ENCODE measurements around the gene CACNA2D1. TPM values are rescaled to one million over a fixed set of nuclear protein-coding genes. Genes with fewer than 3 reads are reported as not detected.
"Not testable (repeated sequence)": the region's sequence is repeated elsewhere in the genome, so short reads cannot be mapped to it uniquely, and the experiment has no call there.

Gene CACNA2D1
- total and polyA plus RNA-seq, 2 donors (not counting 1 experiment from before 2014, with no cell fraction given), result 31.7 to 64.4 TPM

DNA sequence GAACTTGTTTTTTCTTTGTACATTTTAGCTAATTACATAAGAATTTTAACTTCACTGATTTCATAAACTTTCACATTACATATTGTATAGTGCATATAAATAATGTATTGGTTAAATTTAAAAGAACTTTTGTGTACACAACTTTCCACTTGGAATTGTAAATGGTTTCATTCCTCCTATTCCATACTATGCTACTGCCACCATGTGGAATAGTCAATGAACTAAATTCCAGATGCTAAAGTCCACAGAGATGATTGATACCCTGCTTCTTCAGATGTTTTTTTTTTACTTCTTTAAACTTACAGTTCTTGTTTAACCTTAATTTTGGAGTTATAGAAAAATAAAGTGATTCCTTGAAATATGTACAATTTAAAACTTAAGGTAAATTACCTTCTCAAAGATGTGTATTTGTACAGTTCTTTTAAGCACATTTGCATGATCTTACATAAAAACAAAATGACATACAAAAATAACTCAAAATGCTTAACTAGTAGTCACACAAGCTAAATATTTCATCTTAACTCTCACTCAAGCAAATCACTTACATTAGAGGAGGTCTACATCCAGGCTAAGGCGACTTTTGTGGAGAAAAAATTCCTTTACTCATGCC, 426.1 kb downstream of the CACNA2D1 start:
- Histone ChIP-seq H3K9me3 (ENCODE audit: control insufficient read depth, insufficient read depth, low read depth, low read length) (no peaks in the 10 kb centered on the region), H3K27ac (ENCODE audit: insufficient read depth, low read length) (no peak overlapping the region), H3K36me3 (ENCODE audit: control insufficient read depth, insufficient read depth, low read length) (no peaks in the 10 kb centered on the region), H3K4me2 (ENCODE audit: extremely low read depth, insufficient read depth, low read length) (no peak overlapping the region), H3K4me1 (ENCODE audit: control insufficient read depth, extremely low read depth, insufficient read depth, low read length) (peaks cover 5% of the 10 kb centered on the region), H4K20me1 (ENCODE audit: control insufficient read depth, extremely low read depth, insufficient read depth, low read length) (no peaks in the 10 kb centered on the region), H3K9ac (ENCODE audit: insufficient read depth, low read length) (no peak overlapping the region), H2AFZ (ENCODE audit: low read length) (no peak overlapping the region), H3K79me2 (ENCODE audit: control insufficient read depth, insufficient read depth, low read length) (no peaks in the 10 kb centered on the region), H3K27me3 (ENCODE audit: control insufficient read depth, insufficient read depth, low read length) (no peaks in the 10 kb centered on the region), H3K4me3 (replicated peaks in 1 of 4; ENCODE audit: control extremely low read depth in 1 of 4, insufficient read depth in 1 of 4, low read depth in 3 of 4, low read length in 4 of 4) (no peak overlapping the region)
- TF ChIP-seq, protein P1, sequence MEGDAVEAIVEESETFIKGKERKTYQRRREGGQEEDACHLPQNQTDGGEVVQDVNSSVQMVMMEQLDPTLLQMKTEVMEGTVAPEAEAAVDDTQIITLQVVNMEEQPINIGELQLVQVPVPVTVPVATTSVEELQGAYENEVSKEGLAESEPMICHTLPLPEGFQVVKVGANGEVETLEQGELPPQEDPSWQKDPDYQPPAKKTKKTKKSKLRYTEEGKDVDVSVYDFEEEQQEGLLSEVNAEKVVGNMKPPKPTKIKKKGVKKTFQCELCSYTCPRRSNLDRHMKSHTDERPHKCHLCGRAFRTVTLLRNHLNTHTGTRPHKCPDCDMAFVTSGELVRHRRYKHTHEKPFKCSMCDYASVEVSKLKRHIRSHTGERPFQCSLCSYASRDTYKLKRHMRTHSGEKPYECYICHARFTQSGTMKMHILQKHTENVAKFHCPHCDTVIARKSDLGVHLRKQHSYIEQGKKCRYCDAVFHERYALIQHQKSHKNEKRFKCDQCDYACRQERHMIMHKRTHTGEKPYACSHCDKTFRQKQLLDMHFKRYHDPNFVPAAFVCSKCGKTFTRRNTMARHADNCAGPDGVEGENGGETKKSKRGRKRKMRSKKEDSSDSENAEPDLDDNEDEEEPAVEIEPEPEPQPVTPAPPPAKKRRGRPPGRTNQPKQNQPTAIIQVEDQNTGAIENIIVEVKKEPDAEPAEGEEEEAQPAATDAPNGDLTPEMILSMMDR (conservative IDR thresholded peaks at IDR 0.05 in 1 of 2, IDR thresholded peaks at IDR 0.05 in 1 of 2; ENCODE audit: low read depth in 1 of 2, low read length in 2 of 2), result peak; percentile 35 to 55
- TF ChIP-seq EZH2 (IDR thresholded peaks at IDR 0.05; ENCODE audit: low read length, missing control alignments), result no peak
- DNase-seq (ENCODE audit: low read depth in 2 of 2), result peak; percentile 29 to 74

- Histone ChIP-seq H2AFZ (ENCODE audit: low read length) (no peak overlapping the region), H3K4me2 (ENCODE audit: extremely low read depth, insufficient read depth, low read length) (no peak overlapping the region), H3K9me3 (ENCODE audit: control insufficient read depth, insufficient read depth, low read depth, low read length) (no peaks in the 10 kb centered on the region), H3K27me3 (ENCODE audit: control insufficient read depth, insufficient read depth, low read length) (no peaks in the 10 kb centered on the region), H3K4me3 (replicated peaks in 1 of 4; ENCODE audit: control extremely low read depth in 1 of 4, insufficient read depth in 1 of 4, low read depth in 3 of 4, low read length in 4 of 4) (no peak overlapping the region), H3K4me1 (ENCODE audit: control insufficient read depth, extremely low read depth, insufficient read depth, low read length) (peaks cover 5% of the 10 kb centered on the region), H3K36me3 (ENCODE audit: control insufficient read depth, insufficient read depth, low read length) (no peaks in the 10 kb centered on the region), H4K20me1 (ENCODE audit: control insufficient read depth, extremely low read depth, insufficient read depth, low read length) (no peaks in the 10 kb centered on the region), H3K79me2 (ENCODE audit: control insufficient read depth, insufficient read depth, low read length) (no peaks in the 10 kb centered on the region), H3K27ac (ENCODE audit: insufficient read depth, low read length) (no peak overlapping the region), H3K9ac (ENCODE audit: insufficient read depth, low read length) (no peak overlapping the region)
- TF ChIP-seq, protein P1 (conservative IDR thresholded peaks at IDR 0.05 in 1 of 2, IDR thresholded peaks at IDR 0.05 in 1 of 2; ENCODE audit: low read depth in 1 of 2, low read length in 2 of 2), result no peak
- no peak for TF ChIP-seq EZH2 (IDR thresholded peaks at IDR 0.05; ENCODE audit: low read length, missing control alignments)
- peak; percentile 6 to 29 for DNase-seq (ENCODE audit: low read depth in 2 of 2)
These were observed 427.8 kb downstream of the CACNA2D1 start for GRCh38 chr7:82015751-82016150.

GRCh38 chr7:82014574-82014973, 429.0 kb downstream of the CACNA2D1 start:
- not testable (repeated sequence) for H4K20me1 ChIP-seq (ENCODE audit: control insufficient read depth, extremely low read depth, insufficient read depth, low read length); H3K79me2 ChIP-seq (ENCODE audit: control insufficient read depth, insufficient read depth, low read length); H2AFZ ChIP-seq (ENCODE audit: low read length); H3K4me3 ChIP-seq (replicated peaks in 1 of 4; ENCODE audit: control extremely low read depth in 1 of 4, insufficient read depth in 1 of 4, low read depth in 3 of 4, low read length in 4 of 4); H3K4me2 ChIP-seq (ENCODE audit: extremely low read depth, insufficient read depth, low read length); H3K27me3 ChIP-seq (ENCODE audit: control insufficient read depth, insufficient read depth, low read length); H3K36me3 ChIP-seq (ENCODE audit: control insufficient read depth, insufficient read depth, low read length); H3K4me1 ChIP-seq (ENCODE audit: control insufficient read depth, extremely low read depth, insufficient read depth, low read length); H3K27ac ChIP-seq (ENCODE audit: insufficient read depth, low read length); H3K9ac ChIP-seq (ENCODE audit: insufficient read depth, low read length); H3K9me3 ChIP-seq (ENCODE audit: control insufficient read depth, insufficient read depth, low read depth, low read length)
- peak in 1 of 2 donors; percentile 21 for DNase-seq (ENCODE audit: low read depth in 2 of 2)

All from fibroblast of lung (primary cell).